Trophoblast cell (in vitro differentiated cells and primary cell): ENCODE results near the gene PCA3.
"Not testable (repeated sequence)": the region's sequence is repeated elsewhere in the genome, so short reads cannot be mapped to it uniquely, and the experiment has no call there.

Experiments
- DNase-seq, 2 donors: peaks; one replicate each; pipeline ENCODE4 v3.0.0-alpha.2; 2016
- H2AFZ ChIP-seq: 2 replicates; pipeline ENCODE4 v1.6.1; 2013; ENCODE audit warnings: low read length, moderate library complexity, mild to moderate bottlenecking; ENCODE audit not compliant: insufficient read depth, poor library complexity
- H2AK5ac ChIP-seq: 2 replicates; pipeline ENCODE4 v1.6.1; 2013; ENCODE audit warnings: mild to moderate bottlenecking, low read length
- H2BK120ac ChIP-seq: 2 replicates; pipeline ENCODE4 v1.6.1; 2013; ENCODE audit warnings: low read length, mild to moderate bottlenecking, moderate library complexity; ENCODE audit not compliant: insufficient read depth, poor library complexity
- H2BK12ac ChIP-seq: 2 replicates; pipeline ENCODE4 v1.6.1; 2013; ENCODE audit warnings: mild to moderate bottlenecking, low read length, moderate library complexity
- H2BK5ac ChIP-seq: 2 replicates; pipeline ENCODE4 v1.6.1; 2013; ENCODE audit warnings: low read length, low read depth, moderate library complexity, mild to moderate bottlenecking; ENCODE audit not compliant: poor library complexity
- H3K14ac ChIP-seq: 2 replicates; pipeline ENCODE4 v1.6.1; 2013; ENCODE audit warnings: mild to moderate bottlenecking, low read length
- H3K18ac ChIP-seq: 2 replicates; pipeline ENCODE4 v1.6.1; 2013; ENCODE audit warnings: mild to moderate bottlenecking, low read length
- H3K23ac ChIP-seq: 2 replicates; pipeline ENCODE4 v1.6.1; 2013; ENCODE audit warnings: low read length
- H3K27ac ChIP-seq: 2 replicates; pipeline ENCODE4 v1.5.1; 2013; ENCODE audit warnings: low read depth, mild to moderate bottlenecking, inconsistent platforms, low read length, moderate library complexity
- H3K27me3 ChIP-seq: 2 replicates; pipeline ENCODE4 v1.6.1; 2013; ENCODE audit warnings: inconsistent platforms, mild to moderate bottlenecking, low read length, moderate library complexity; ENCODE audit not compliant: insufficient read depth
- H3K36me3 ChIP-seq, 2 experiments: 1 replicate in 1 of 2; 2 replicates in 1 of 2; pipeline ENCODE4 v1.6.1; 2013; ENCODE audit warnings: low read length in 2 of 2, mild to moderate bottlenecking in 2 of 2, moderate library complexity in 1 of 2; ENCODE audit not compliant: insufficient read depth in 2 of 2, control insufficient read depth in 1 of 2
- H3K4ac ChIP-seq: 2 replicates; pipeline ENCODE4 v1.6.1; 2013; ENCODE audit warnings: low read depth, mild to moderate bottlenecking, low read length, moderate library complexity
- H3K4me1 ChIP-seq, 2 experiments: 1 replicate in 1 of 2; 2 replicates in 1 of 2; pipeline ENCODE4 v1.6.1; 2013; ENCODE audit warnings: low read length in 2 of 2, mild to moderate bottlenecking in 2 of 2, moderate library complexity in 1 of 2; ENCODE audit not compliant: insufficient read depth in 2 of 2, control insufficient read depth in 1 of 2
- H3K4me2 ChIP-seq: 2 replicates; pipeline ENCODE4 v1.6.1; 2013; ENCODE audit warnings: inconsistent platforms, mild to moderate bottlenecking, low read length, moderate library complexity
- H3K4me3 ChIP-seq: 2 replicates; pipeline ENCODE4 v1.5.1; 2013; ENCODE audit warnings: mild to moderate bottlenecking, low read depth, low read length, inconsistent platforms
- H3K79me1 ChIP-seq: one replicate; pipeline ENCODE4 v1.6.1; 2013; ENCODE audit warnings: low read length
- H3K79me2 ChIP-seq: 2 replicates; pipeline ENCODE4 v1.6.1; 2013; ENCODE audit warnings: low read length, mild to moderate bottlenecking; ENCODE audit not compliant: control insufficient read depth, insufficient read depth, poor library complexity
- H3K9ac ChIP-seq: 2 replicates; pipeline ENCODE4 v1.6.1; 2013; ENCODE audit warnings: mild to moderate bottlenecking, low read length
- H3K9me3 ChIP-seq: 2 replicates; pipeline ENCODE4 v1.6.1; 2013; ENCODE audit warnings: low read depth, mild to moderate bottlenecking, control low read depth, inconsistent platforms, low read length; ENCODE audit not compliant: insufficient read depth
- H4K12ac ChIP-seq: 2 replicates; pipeline ENCODE4 v1.6.1; 2013; ENCODE audit warnings: low read depth, mild to moderate bottlenecking, low read length, moderate library complexity
- H4K8ac ChIP-seq: 2 replicates; pipeline ENCODE4 v1.6.1; 2013; ENCODE audit warnings: low read depth, mild to moderate bottlenecking, low read length, moderate library complexity
- H4K91ac ChIP-seq: one replicate; pipeline ENCODE4 v1.6.1; 2013; ENCODE audit warnings: low read depth, mild to moderate bottlenecking, low read length, moderate library complexity
- WGBS: extraction: QIAGEN DNeasy Blood & Tissue Kit; methylation state at CpG from one replicate; pipeline ENCODE4 v1.1.7; 2013; ENCODE audit warnings: missing lambda C conversion rate; ENCODE audit not compliant: insufficient read length, insufficient coverage; ENCODE audit errors: extremely low coverage; 5-methylcytosine and 5-hydroxymethylcytosine counted together

The PCA3 gene

GRCh38 chr9:76741524-76741923 is 22.7 kb upstream of the PCA3 start:
- no peak overlapping the region for H4K91ac ChIP-seq
- peaks cover 0 to 3% of the 10 kb centered on the region in 2 experiments for H3K4me1 ChIP-seq
- no peaks in the 10 kb centered on the region for H3K36me3 ChIP-seq
- no peaks in the 10 kb centered on the region for H3K27me3 ChIP-seq
- no peak overlapping the region for H2BK5ac ChIP-seq
- peaks cover 4% of the 10 kb centered on the region for H3K9me3 ChIP-seq
- H3K23ac ChIP-seq, result no peak overlapping the region
- H4K12ac ChIP-seq, result no peak overlapping the region
- H2AFZ ChIP-seq, result no peak overlapping the region
- H2AK5ac ChIP-seq, result no peak overlapping the region
- H2BK120ac ChIP-seq, result no peak overlapping the region
- no peak overlapping the region for H3K18ac ChIP-seq
- no peak for DNase-seq
- no peak overlapping the region for H4K8ac ChIP-seq
- H3K79me2 ChIP-seq, result no peaks in the 10 kb centered on the region
- H3K4me2 ChIP-seq, result peak overlapping the region; percentile 16
- no peak overlapping the region for H2BK12ac ChIP-seq
- WGBS, result no CpG with 5 or more reads among the region's 5 CpGs
- no peak overlapping the region for H3K14ac ChIP-seq
- H3K27ac ChIP-seq, result no peak overlapping the region
- no peak overlapping the region for H3K9ac ChIP-seq
- no peak overlapping the region for H3K4me3 ChIP-seq
- H3K4ac ChIP-seq, result no peak overlapping the region
- H3K79me1 ChIP-seq, result no peaks in the 10 kb centered on the region

DNA sequence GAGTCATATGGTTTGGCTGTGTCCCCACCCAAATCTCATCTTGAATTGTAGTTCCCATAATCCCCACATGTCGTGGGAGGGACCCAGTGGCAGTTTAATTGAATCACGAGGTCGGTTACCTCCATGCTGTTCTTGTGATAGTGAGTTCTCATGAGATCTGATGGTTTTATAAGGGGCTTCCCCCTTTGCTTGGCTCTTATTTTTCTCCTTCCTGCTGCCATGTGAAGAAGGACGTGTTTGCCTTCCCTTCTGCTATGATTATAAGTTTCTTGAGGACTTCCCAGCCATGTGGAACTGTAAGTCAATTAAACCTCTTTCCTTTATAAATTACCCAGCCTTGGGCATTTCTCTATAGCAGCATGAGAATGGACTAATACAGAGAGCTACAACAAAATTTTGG is 21.3 kb upstream of the PCA3 start:
- not testable (repeated sequence) for H2BK5ac ChIP-seq, H3K9me3 ChIP-seq, H3K4me3 ChIP-seq, H3K27me3 ChIP-seq, H3K36me3 ChIP-seq, H3K4me1 ChIP-seq, H3K4me2 ChIP-seq, H3K79me2 ChIP-seq, H3K23ac ChIP-seq, H3K4ac ChIP-seq, H3K18ac ChIP-seq, H2BK120ac ChIP-seq, H3K27ac ChIP-seq, H4K8ac ChIP-seq, H4K12ac ChIP-seq, H3K79me1 ChIP-seq, H2BK12ac ChIP-seq, H4K91ac ChIP-seq, H3K9ac ChIP-seq, H2AFZ ChIP-seq, H2AK5ac ChIP-seq, H3K14ac ChIP-seq, DNase-seq
- no CpG with 5 or more reads among the region's 4 CpGs for WGBS

DNA sequence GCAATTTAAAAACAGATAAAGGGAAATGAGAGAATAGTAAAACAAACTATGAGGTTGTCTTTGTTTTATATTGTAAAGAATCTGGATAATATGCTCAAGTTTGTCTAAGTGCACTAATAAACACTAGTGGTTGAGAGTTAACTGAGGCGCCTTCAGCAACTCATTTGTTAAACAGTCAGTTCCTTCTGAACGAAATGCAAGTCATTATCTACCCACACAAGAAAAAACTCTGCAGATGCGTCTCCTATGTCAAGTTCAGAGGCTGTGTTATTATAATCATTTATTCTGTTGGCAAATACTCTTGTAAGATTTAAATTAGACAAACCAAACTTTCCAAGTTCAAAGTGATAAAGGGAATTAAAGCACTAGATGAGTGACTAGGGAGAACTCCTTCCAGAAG is 20.3 kb upstream of the PCA3 start:
- Histone ChIP-seq H3K36me3 (no peaks in the 10 kb centered on the region), H4K91ac (no peak overlapping the region), H2BK5ac (no peak overlapping the region), H3K79me1 (no peaks in the 10 kb centered on the region), H3K9ac (no peak overlapping the region), H2BK12ac (no peak overlapping the region), H2AK5ac (no peak overlapping the region), H3K9me3 (peaks cover 4% of the 10 kb centered on the region), H3K4ac (no peak overlapping the region), H3K23ac (no peak overlapping the region), H4K12ac (no peak overlapping the region), H3K27me3 (no peaks in the 10 kb centered on the region), H3K4me2 (no peak overlapping the region), H3K4me3 (no peak overlapping the region), H4K8ac (no peak overlapping the region), H2AFZ (no peak overlapping the region), H2BK120ac (no peak overlapping the region), H3K4me1 (peaks cover 3 to 6% of the 10 kb centered on the region in 2 experiments), H3K14ac (no peak overlapping the region), H3K18ac (no peak overlapping the region), H3K79me2 (no peaks in the 10 kb centered on the region), H3K27ac (no peak overlapping the region)
- WGBS, result no CpG with 5 or more reads among the region's 3 CpGs
- DNase-seq, result no peak

DNA sequence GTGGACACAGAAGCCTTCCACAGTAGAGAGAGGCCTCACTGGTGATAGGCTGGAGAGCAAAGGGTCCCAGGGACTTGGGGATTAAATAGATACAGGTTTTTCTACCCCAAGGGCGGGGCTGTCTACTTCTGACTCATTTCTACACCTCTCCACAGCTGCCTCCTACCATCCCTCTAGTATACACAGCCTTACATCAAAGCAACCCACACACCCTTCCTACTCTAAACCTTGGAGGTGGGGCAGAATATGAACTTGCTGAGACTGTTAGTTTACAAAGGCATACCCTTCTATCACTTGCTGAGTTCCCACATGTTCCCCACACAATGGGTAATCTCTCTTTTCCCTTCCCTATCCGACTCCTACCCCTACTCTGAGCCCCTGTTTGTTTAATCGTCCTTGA is 19.9 kb upstream of the PCA3 start:
- Histone ChIP-seq H3K4ac (no peak overlapping the region), H2AFZ (no peak overlapping the region), H3K27me3 (no peaks in the 10 kb centered on the region), H3K36me3 (no peaks in the 10 kb centered on the region), H2BK12ac (no peak overlapping the region), H3K4me1 (peaks cover 3 to 6% of the 10 kb centered on the region in 2 experiments), H2AK5ac (no peak overlapping the region), H2BK5ac (no peak overlapping the region), H3K9me3 (peaks cover 4% of the 10 kb centered on the region), H3K23ac (no peak overlapping the region), H3K79me1 (no peaks in the 10 kb centered on the region), H3K14ac (no peak overlapping the region), H3K27ac (no peak overlapping the region), H3K4me3 (no peak overlapping the region), H3K4me2 (no peak overlapping the region), H3K79me2 (no peaks in the 10 kb centered on the region), H2BK120ac (no peak overlapping the region), H4K91ac (no peak overlapping the region), H4K8ac (no peak overlapping the region), H3K18ac (no peak overlapping the region), H4K12ac (no peak overlapping the region), H3K9ac (no peak overlapping the region)
- DNase-seq, result no peak
- no CpG with 5 or more reads among the region's 3 CpGs for WGBS
